ENCODE measurements around the gene MDC1. TPM values are rescaled to one million over a fixed set of nuclear protein-coding genes. Genes with fewer than 3 reads are reported as not detected.

Gene MDC1
- total RNA-seq, 1 experiment from 2014 or later = 95.9 TPM

GRCh38 chr6:30752157-30752927, 35.3 kb upstream of the MDC1 start (continued):
- TF ChIP-seq SP1 (CRISPR knock-in tag; conservative IDR thresholded peaks at IDR 0.05) = no peak

DNA sequence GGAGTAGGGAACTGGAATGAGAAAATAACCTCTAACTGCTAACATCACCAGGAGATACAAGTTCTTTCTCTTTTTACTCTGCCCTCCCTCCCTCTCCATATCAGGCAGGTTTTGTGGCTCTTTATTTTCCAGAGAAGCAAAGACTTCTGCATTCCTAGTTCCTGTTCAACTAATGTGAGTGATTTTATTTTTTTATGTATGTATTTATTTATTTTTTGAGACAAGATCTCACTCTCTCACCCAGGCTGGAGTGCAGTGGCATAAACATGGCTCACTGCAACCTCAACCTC, 33.2 kb upstream of the MDC1 start:
- H3K9me3 Mint-ChIP-seq = no peaks in the 10 kb centered on the region
- no peak overlapping the region for H3K4me3 Mint-ChIP-seq
- no peak for DNase-seq (ENCODE audit: low spot score)
- POLR2A ChIA-PET = no interaction called here
- no peaks in the 10 kb centered on the region for H3K36me3 Mint-ChIP-seq
- CTCF ChIA-PET = no interaction called here
- ATAC-seq = no peak
- no peaks in the 10 kb centered on the region; the same call in 1 of the 2 replicates for H3K27me3 Mint-ChIP-seq (ENCODE audit: low read depth)
- H3K4me1 Mint-ChIP-seq = peaks cover 16% of the 10 kb centered on the region
- H3K27ac Mint-ChIP-seq = no peak overlapping the region
- TF ChIP-seq, protein P1, sequence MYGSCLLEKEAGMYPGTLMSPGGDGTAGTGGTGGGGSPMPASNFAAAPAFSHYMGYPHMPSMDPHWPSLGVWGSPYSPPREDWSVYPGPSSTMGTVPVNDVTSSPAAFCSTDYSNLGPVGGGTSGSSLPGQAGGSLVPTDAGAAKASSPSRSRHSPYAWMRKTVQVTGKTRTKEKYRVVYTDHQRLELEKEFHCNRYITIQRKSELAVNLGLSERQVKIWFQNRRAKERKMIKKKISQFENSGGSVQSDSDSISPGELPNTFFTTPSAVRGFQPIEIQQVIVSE (CRISPR knock-in tag; IDR thresholded peaks at IDR 0.05; ENCODE audit: borderline replicate concordance) = no peak
- no peak for TF ChIP-seq FOXP4 (CRISPR knock-in tag; IDR thresholded peaks at IDR 0.05)
- TF ChIP-seq ZNF263 (CRISPR knock-in tag; IDR thresholded peaks at IDR 0.05; ENCODE audit: low read depth) = no peak
- TF ChIP-seq STAT6 (CRISPR knock-in tag; conservative IDR thresholded peaks at IDR 0.05; ENCODE audit: low read depth) = no peak
- no peak for TF ChIP-seq ZNF396 (CRISPR knock-in tag; IDR thresholded peaks at IDR 0.05; ENCODE audit: borderline replicate concordance)
- TF ChIP-seq NFE2L1 (CRISPR knock-in tag; IDR thresholded peaks at IDR 0.05) = no peak
- TF ChIP-seq, protein P2, sequence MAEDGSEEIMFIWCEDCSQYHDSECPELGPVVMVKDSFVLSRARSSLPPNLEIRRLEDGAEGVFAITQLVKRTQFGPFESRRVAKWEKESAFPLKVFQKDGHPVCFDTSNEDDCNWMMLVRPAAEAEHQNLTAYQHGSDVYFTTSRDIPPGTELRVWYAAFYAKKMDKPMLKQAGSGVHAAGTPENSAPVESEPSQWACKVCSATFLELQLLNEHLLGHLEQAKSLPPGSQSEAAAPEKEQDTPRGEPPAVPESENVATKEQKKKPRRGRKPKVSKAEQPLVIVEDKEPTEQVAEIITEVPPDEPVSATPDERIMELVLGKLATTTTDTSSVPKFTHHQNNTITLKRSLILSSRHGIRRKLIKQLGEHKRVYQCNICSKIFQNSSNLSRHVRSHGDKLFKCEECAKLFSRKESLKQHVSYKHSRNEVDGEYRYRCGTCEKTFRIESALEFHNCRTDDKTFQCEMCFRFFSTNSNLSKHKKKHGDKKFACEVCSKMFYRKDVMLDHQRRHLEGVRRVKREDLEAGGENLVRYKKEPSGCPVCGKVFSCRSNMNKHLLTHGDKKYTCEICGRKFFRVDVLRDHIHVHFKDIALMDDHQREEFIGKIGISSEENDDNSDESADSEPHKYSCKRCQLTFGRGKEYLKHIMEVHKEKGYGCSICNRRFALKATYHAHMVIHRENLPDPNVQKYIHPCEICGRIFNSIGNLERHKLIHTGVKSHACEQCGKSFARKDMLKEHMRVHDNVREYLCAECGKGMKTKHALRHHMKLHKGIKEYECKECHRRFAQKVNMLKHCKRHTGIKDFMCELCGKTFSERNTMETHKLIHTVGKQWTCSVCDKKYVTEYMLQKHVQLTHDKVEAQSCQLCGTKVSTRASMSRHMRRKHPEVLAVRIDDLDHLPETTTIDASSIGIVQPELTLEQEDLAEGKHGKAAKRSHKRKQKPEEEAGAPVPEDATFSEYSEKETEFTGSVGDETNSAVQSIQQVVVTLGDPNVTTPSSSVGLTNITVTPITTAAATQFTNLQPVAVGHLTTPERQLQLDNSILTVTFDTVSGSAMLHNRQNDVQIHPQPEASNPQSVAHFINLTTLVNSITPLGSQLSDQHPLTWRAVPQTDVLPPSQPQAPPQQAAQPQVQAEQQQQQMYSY (CRISPR knock-in tag; IDR thresholded peaks at IDR 0.05) = no peak
- TF ChIP-seq, protein P3, sequence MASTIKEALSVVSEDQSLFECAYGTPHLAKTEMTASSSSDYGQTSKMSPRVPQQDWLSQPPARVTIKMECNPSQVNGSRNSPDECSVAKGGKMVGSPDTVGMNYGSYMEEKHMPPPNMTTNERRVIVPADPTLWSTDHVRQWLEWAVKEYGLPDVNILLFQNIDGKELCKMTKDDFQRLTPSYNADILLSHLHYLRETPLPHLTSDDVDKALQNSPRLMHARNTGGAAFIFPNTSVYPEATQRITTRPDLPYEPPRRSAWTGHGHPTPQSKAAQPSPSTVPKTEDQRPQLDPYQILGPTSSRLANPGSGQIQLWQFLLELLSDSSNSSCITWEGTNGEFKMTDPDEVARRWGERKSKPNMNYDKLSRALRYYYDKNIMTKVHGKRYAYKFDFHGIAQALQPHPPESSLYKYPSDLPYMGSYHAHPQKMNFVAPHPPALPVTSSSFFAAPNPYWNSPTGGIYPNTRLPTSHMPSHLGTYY (CRISPR knock-in tag; IDR thresholded peaks at IDR 0.05) = no peak
- TF ChIP-seq, protein P4, sequence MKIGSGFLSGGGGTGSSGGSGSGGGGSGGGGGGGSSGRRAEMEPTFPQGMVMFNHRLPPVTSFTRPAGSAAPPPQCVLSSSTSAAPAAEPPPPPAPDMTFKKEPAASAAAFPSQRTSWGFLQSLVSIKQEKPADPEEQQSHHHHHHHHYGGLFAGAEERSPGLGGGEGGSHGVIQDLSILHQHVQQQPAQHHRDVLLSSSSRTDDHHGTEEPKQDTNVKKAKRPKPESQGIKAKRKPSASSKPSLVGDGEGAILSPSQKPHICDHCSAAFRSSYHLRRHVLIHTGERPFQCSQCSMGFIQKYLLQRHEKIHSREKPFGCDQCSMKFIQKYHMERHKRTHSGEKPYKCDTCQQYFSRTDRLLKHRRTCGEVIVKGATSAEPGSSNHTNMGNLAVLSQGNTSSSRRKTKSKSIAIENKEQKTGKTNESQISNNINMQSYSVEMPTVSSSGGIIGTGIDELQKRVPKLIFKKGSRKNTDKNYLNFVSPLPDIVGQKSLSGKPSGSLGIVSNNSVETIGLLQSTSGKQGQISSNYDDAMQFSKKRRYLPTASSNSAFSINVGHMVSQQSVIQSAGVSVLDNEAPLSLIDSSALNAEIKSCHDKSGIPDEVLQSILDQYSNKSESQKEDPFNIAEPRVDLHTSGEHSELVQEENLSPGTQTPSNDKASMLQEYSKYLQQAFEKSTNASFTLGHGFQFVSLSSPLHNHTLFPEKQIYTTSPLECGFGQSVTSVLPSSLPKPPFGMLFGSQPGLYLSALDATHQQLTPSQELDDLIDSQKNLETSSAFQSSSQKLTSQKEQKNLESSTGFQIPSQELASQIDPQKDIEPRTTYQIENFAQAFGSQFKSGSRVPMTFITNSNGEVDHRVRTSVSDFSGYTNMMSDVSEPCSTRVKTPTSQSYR (CRISPR knock-in tag; IDR thresholded peaks at IDR 0.05) = no peak
- TF ChIP-seq, protein P5, sequence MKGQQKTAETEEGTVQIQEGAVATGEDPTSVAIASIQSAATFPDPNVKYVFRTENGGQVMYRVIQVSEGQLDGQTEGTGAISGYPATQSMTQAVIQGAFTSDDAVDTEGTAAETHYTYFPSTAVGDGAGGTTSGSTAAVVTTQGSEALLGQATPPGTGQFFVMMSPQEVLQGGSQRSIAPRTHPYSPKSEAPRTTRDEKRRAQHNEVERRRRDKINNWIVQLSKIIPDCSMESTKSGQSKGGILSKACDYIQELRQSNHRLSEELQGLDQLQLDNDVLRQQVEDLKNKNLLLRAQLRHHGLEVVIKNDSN (CRISPR knock-in tag; IDR thresholded peaks at IDR 0.05) = no peak
- TF ChIP-seq ZNF121 (CRISPR knock-in tag; IDR thresholded peaks at IDR 0.05) = no peak
- TF ChIP-seq RORB (CRISPR knock-in tag; IDR thresholded peaks at IDR 0.05) = no peak
- TF ChIP-seq ARID4B (CRISPR knock-in tag; IDR thresholded peaks at IDR 0.05; ENCODE audit: borderline replicate concordance) = no peak
- TF ChIP-seq KAT7 (CRISPR knock-in tag; IDR thresholded peaks at IDR 0.05; ENCODE audit: borderline replicate concordance) = no peak
- no peak for TF ChIP-seq ZNF317 (CRISPR knock-in tag; IDR thresholded peaks at IDR 0.05; ENCODE audit: borderline replicate concordance, low read depth)
